AG09309 (cell line): ENCODE measurements around the gene ARHGAP25.

ENCODE experiments used
- DNase-seq: peaks from one replicate; pipeline ENCODE4 v3.0.0-alpha.2; 2010; ENCODE audit warnings: low read depth
- H3K4me3 ChIP-seq: 2 replicates; pipeline ENCODE4 v1.5.1; 2011; ENCODE audit warnings: mild to moderate bottlenecking, low read depth, low read length, moderate library complexity; ENCODE audit not compliant: control insufficient read depth
- TF ChIP-seq, protein P1 (sequence below): IDR thresholded peaks from 2 replicates; pipeline ENCODE4 v1.5.1; 2011; ENCODE audit warnings: mild to moderate bottlenecking, low read depth, low read length, inconsistent platforms; ENCODE audit not compliant: insufficient read depth, control insufficient read depth; ENCODE audit errors: missing control alignments

ARHGAP25 gene

DNA sequence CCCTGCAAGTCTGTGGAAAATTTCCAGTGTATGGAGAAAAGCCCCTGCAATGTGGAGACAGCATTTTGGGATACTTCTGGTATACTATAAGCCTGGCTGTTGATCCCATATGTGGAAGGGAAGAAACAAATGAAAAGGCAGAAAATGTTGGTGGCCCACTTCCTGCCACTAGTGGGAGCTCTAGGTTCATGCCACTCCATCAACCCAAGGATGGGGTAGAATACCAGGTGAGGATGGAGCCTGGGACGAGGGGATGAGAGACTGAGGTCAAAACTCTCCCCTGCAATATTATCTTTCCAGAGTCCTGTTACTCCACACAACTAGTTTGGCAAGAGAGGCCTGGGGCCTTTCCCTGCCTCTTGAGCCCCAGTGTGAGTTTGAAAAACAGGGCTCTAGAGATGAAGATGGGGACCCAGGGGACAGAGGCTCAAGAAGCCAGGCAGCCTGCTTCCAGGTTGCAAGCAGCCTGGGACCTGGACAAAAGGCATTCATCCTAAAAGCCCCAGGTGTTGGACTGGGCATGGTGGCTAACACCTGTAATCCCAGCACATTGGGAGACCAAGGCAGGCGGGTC is 104.7 kb downstream of the ARHGAP25 start:
- no peak overlapping the region for H3K4me3 ChIP-seq
- no peak for DNase-seq
- TF ChIP-seq, protein P1, sequence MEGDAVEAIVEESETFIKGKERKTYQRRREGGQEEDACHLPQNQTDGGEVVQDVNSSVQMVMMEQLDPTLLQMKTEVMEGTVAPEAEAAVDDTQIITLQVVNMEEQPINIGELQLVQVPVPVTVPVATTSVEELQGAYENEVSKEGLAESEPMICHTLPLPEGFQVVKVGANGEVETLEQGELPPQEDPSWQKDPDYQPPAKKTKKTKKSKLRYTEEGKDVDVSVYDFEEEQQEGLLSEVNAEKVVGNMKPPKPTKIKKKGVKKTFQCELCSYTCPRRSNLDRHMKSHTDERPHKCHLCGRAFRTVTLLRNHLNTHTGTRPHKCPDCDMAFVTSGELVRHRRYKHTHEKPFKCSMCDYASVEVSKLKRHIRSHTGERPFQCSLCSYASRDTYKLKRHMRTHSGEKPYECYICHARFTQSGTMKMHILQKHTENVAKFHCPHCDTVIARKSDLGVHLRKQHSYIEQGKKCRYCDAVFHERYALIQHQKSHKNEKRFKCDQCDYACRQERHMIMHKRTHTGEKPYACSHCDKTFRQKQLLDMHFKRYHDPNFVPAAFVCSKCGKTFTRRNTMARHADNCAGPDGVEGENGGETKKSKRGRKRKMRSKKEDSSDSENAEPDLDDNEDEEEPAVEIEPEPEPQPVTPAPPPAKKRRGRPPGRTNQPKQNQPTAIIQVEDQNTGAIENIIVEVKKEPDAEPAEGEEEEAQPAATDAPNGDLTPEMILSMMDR = peak; percentile 64

DNA sequence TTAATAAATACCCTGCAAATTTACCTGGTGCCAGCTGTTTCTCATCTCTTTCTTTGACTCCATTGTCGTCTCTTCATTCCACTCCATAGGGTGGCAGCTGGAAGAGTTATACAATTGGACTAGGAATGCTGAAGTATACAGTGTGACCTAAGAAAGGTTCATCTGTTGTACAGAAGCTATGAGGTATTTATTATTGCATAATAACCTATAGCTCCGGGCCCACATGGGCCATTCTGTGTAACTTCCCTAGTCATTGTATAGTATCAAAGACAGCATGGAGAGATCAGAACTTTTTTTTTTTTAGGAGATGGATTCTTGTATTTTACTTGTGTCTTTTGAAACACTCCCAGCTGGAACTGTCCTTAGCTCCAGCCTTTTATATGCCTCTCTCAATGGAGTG is 110.4 kb downstream of the ARHGAP25 start:
- no peak for DNase-seq
- no peak overlapping the region for H3K4me3 ChIP-seq

DNA sequence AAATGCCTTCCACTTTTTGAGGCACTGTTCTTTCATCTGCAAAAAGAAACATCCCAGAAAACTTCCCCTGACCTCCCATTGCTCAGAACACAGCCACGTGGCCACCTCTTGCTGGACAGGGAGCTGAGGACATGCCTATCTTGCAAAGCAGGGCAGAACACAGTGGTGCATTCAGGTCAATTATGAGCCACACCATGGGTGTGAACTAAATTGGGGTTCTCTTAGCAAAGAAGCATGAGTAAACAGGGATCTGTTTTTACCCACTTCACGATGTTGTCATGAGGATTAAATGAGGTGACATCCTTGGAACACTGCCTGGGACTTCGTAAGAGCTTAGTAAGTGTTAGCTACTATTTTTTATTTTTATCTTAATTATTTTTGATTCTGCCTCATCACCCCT is 111.5 kb downstream of the ARHGAP25 start:
- DNase-seq = no peak
- no peak overlapping the region for H3K4me3 ChIP-seq
- TF ChIP-seq, protein P1 = no peak

More for the DNA sequence above, 110.4 kb downstream of the ARHGAP25 start:
- TF ChIP-seq, protein P1 = no peak

DNA sequence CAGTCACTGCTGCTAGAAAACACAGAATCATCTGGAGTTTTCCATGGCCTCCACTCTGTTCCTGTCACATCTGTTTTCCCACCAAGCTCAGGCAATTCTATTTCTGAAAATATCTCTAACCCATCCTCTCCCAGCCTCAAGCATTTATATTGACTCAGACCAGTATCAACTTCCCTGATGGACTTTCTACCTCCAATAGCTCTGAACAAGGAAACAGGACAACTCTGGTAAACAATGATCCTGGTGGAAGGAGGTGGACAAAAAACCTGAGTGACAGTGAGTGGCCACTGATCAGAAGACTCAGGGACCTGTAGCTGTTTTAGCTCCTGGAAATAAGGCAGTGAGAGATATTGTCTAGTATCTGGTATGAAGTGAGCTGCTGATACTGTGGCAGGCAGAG is 113.1 kb downstream of the ARHGAP25 start:
- TF ChIP-seq, protein P1 = no peak
- DNase-seq = no peak
- no peak overlapping the region for H3K4me3 ChIP-seq

DNA sequence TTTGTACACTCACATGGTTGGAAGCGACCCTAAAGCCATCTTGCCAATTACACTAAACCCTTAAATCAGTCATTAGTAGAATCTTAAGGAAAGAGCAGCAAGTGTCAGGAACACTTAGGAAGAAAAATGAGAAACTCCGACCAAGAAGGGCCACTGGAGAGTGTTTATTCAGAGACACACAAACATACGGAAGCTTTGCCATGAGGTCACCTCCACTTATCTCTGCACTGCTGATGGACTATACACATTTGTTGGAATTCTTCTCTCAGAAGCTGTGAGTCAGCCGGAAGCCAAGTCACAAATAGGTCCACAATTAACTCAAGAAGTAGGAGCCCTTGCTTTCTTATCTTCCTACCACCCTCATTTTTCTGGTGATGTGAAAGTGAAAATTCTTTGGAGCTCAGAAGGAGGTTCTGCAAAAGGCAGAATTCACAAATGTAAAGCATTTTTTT is 115.0 kb downstream of the ARHGAP25 start:
- no peak overlapping the region for H3K4me3 ChIP-seq
- TF ChIP-seq, protein P1 = no peak
- DNase-seq = no peak

DNA sequence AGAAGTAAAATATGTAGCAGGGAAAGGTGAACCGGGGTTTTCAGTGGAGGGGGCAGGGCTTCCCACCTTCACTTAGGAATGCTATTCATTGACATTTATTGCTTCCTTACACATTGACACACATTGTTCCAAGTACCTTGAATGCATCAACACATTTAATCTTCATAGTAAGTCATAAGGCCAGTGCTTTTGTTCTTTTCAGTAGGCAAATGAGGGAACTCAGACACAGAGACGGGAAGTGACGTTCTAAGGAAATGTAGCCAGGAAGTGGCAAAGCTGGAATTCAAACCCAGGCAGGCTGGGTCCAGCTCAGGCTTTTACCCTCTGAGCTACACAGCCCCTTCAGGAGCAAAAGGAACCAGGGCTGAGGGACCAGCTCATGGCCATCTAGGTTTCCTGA is 115.9 kb downstream of the ARHGAP25 start:
- no peak for DNase-seq
- TF ChIP-seq, protein P1 = no peak
- H3K4me3 ChIP-seq = no peak overlapping the region
